PC-9 (cell line): ENCODE measurements around the gene IGSF21. TPM values are rescaled to one million over a fixed set of nuclear protein-coding genes. Genes with fewer than 3 reads are reported as not detected.
A peak's percentile ranks its signal among the peaks of the same experiment; 100 is the strongest.

Source experiments
- BruUV-seq: library from RNA; stranded (reverse); fragments of 400-500 nt; replicated peaks from 2 replicates; lab custom pipeline; 2021; lab: Mats Ljungman, UMichigan
- CTCF ChIA-PET: fragments of 300-600 bp; sonication (Branson Sonifier 250); formaldehyde crosslinking; loops from one replicate; lab custom pipeline; 2022; ENCODE audit warnings: antibody characterized with exemption; lab: Charles Lee
- POLR2A ChIA-PET: fragments of 300-600 bp; sonication (Branson Sonifier 250); formaldehyde crosslinking; loops from one replicate; lab custom pipeline; 2022; ENCODE audit warnings: antibody characterized with exemption; ENCODE audit not compliant: unreplicated experiment; lab: Charles Lee
- DNase-seq, 2 experiments: peaks; one replicate each; pipeline versions ENCODE4 v3.0.0 to v3.0.0-alpha.2; 2015 to 2022; ENCODE audit warnings: mixed read lengths in 1 of 2
- H2AFZ ChIP-seq: fragments of 200-600 bp; sonication (generic); 2 replicates; pipeline ENCODE4 v1.8.1; 2017; ENCODE audit warnings: antibody characterized with exemption
- H3F3A ChIP-seq: fragments of 200-600 bp; sonication (generic); 2 replicates; pipeline ENCODE4 v1.8.1; 2017; ENCODE audit warnings: antibody characterized with exemption, mild to moderate bottlenecking, low read depth; ENCODE audit not compliant: insufficient read depth
- H3K27ac ChIP-seq: fragments of 200-600 bp; sonication (generic); 2 replicates; pipeline ENCODE4 v1.6.1; 2016; ENCODE audit warnings: mixed run types
- H3K27me3 ChIP-seq: fragments of 200-600 bp; sonication (generic); 2 replicates; pipeline ENCODE4 v1.6.1; 2016; ENCODE audit warnings: low read depth, mixed run types; ENCODE audit not compliant: insufficient read depth
- H3K36me3 ChIP-seq: fragments of 200-600 bp; sonication (generic); 2 replicates; pipeline ENCODE4 v1.6.1; 2016; ENCODE audit warnings: low read depth, mixed run types
- H3K4me1 ChIP-seq: fragments of 200-600 bp; sonication (generic); replicated peaks from 2 replicates; pipeline ENCODE4 v1.6.1; 2016; ENCODE audit warnings: mixed run types; ENCODE audit not compliant: insufficient read depth
- H3K4me2 ChIP-seq: fragments of 200-600 bp; sonication (generic); 2 replicates; pipeline ENCODE4 v1.6.1; 2017; ENCODE audit warnings: mixed run types
- H3K4me3 ChIP-seq: fragments of 200-600 bp; sonication (generic); 2 replicates; pipeline ENCODE4 v1.6.1; 2016; ENCODE audit warnings: mixed run types
- H3K79me2 ChIP-seq: fragments of 200-600 bp; sonication (generic); 2 replicates; pipeline ENCODE4 v1.6.1; 2017; ENCODE audit warnings: low read depth, mixed run types
- H3K9me2 ChIP-seq: fragments of 200-600 bp; sonication (generic); 2 replicates; pipeline ENCODE4 v1.8.1; 2017; ENCODE audit warnings: mild to moderate bottlenecking; ENCODE audit not compliant: insufficient read depth
- H3K9me3 ChIP-seq: fragments of 200-600 bp; sonication (generic); 2 replicates; pipeline ENCODE4 v1.8.1; 2016; ENCODE audit warnings: low read depth; ENCODE audit not compliant: insufficient read depth
- H4K20me1 ChIP-seq: fragments of 200-600 bp; sonication (generic); 2 replicates; pipeline ENCODE4 v1.8.1; 2017; ENCODE audit not compliant: insufficient read depth
- CTCF ChIP-seq: fragments of 200-600 bp; sonication (generic); conservative IDR thresholded peaks from 2 replicates; pipeline ENCODE4 v1.6.1; 2017; ENCODE audit warnings: mixed run types, antibody characterized with exemption, mild to moderate bottlenecking, moderate library complexity
- EZH2 ChIP-seq: fragments of 200-600 bp; sonication (generic); IDR thresholded peaks from 2 replicates; pipeline ENCODE4 v1.8.0; 2017; ENCODE audit warnings: antibody characterized with exemption, low read depth
- intact Hi-C: fragments of 100-400 bp; cut with micrococcal nuclease; formaldehyde crosslinking; loops from one replicate; pipeline ENCODE4 v1.10.0; 2022; ENCODE audit not compliant: unreplicated experiment
- total RNA-seq: library from RNA; stranded (reverse); gene quantifications from 2 replicates; pipeline ENCODE4 v1.2.3, GENCODE V29; 2021

The IGSF21 gene
- total RNA-seq, 1 experiment from 2014 or later: not detected

GRCh38 chr1:18411820-18412641, 304.4 kb downstream of the IGSF21 start:
- intact Hi-C loops: no loop called here
- Histone ChIP-seq H3F3A (peaks cover 9% of the 10 kb centered on the region; the same call in 1 of the 2 replicates), H3K27me3 (no peaks in the 10 kb centered on the region), H3K9me3 (peaks cover 5% of the 10 kb centered on the region; the same call in 1 of the 2 replicates), H3K27ac (no peak overlapping the region), H3K4me2 (no peak overlapping the region), H3K9me2 (no peaks in the 10 kb centered on the region), H3K36me3 (no peaks in the 10 kb centered on the region), H3K79me2 (no peaks in the 10 kb centered on the region), H3K4me3 (no peak overlapping the region), H2AFZ (no peak overlapping the region), H4K20me1 (no peaks in the 10 kb centered on the region), H3K4me1 (peaks cover 29% of the 10 kb centered on the region)
- no TSS peak for BruUV-seq
- CTCF ChIA-PET: no interaction called here
- TF ChIP-seq EZH2 (no peak), CTCF (no peak)
- DNase-seq: no peak
- POLR2A ChIA-PET: no interaction called here

GRCh38 chr1:18412882-18413353, 305.3 kb downstream of the IGSF21 start:
- H3K36me3 ChIP-seq: no peaks in the 10 kb centered on the region
- POLR2A ChIA-PET: no interaction called here
- peaks cover 21% of the 10 kb centered on the region for H3K4me1 ChIP-seq
- CTCF ChIA-PET: no interaction called here
- no peaks in the 10 kb centered on the region for H4K20me1 ChIP-seq
- peaks cover 9% of the 10 kb centered on the region; the same call in 1 of the 2 replicates for H3F3A ChIP-seq
- no peak overlapping the region for H3K4me2 ChIP-seq
- intact Hi-C loops: no loop called here
- H3K27ac ChIP-seq: no peak overlapping the region
- TF ChIP-seq EZH2: no peak
- no TSS peak for BruUV-seq
- no peaks in the 10 kb centered on the region for H3K9me2 ChIP-seq
- peaks cover 5% of the 10 kb centered on the region; the same call in 1 of the 2 replicates for H3K9me3 ChIP-seq
- no peak for DNase-seq
- H3K27me3 ChIP-seq: no peaks in the 10 kb centered on the region
- no peaks in the 10 kb centered on the region for H3K79me2 ChIP-seq
- no peak overlapping the region for H2AFZ ChIP-seq
- no peak overlapping the region for H3K4me3 ChIP-seq

GRCh38 chr1:18413541-18414305, 306.1 kb downstream of the IGSF21 start:
- intact Hi-C loops: no loop called here
- Histone ChIP-seq H3K27ac (peak overlapping the region; percentile 80), H3K27me3 (no peaks in the 10 kb centered on the region), H3K9me2 (no peaks in the 10 kb centered on the region), H2AFZ (peak overlapping the region; percentile 63; the same call in 1 of the 2 replicates), H3K4me2 (peak overlapping the region; percentile 63), H3K36me3 (no peaks in the 10 kb centered on the region), H3F3A (peaks cover 9% of the 10 kb centered on the region; the same call in 1 of the 2 replicates), H3K4me1 (peaks cover 19% of the 10 kb centered on the region), H3K9me3 (peaks cover 5% of the 10 kb centered on the region; the same call in 1 of the 2 replicates), H4K20me1 (no peaks in the 10 kb centered on the region), H3K4me3 (no peak overlapping the region), H3K79me2 (no peaks in the 10 kb centered on the region)
- peak in 1 of 2 experiments; percentile 77 for DNase-seq
- POLR2A ChIA-PET: no interaction called here
- no peak for TF ChIP-seq CTCF
- no peak for TF ChIP-seq EZH2
- CTCF ChIA-PET: no interaction called here
- BruUV-seq: no TSS peak
